ENCODE results near the gene CPXCR1.

DNA sequence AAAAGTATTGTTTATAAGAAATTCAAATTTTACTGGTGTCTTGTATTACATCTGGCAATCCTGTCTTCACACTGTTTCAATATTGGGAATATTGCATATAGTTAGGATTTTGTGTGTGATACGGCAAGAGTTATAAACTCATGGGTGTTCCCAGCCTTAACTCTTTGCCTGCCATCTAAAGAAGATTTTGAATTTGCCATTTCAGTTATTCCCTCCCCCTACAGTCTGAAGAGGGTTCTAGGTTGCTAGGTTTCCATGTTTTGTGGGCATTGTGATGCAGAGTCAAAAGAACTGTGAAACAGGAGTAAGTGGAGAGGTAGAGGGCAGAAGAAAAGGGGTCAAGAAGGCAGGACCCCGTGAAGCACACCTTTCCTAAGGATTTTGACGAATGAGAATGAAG is at the start of gene CPXCR1:
- TF ChIP-seq, protein P1, sequence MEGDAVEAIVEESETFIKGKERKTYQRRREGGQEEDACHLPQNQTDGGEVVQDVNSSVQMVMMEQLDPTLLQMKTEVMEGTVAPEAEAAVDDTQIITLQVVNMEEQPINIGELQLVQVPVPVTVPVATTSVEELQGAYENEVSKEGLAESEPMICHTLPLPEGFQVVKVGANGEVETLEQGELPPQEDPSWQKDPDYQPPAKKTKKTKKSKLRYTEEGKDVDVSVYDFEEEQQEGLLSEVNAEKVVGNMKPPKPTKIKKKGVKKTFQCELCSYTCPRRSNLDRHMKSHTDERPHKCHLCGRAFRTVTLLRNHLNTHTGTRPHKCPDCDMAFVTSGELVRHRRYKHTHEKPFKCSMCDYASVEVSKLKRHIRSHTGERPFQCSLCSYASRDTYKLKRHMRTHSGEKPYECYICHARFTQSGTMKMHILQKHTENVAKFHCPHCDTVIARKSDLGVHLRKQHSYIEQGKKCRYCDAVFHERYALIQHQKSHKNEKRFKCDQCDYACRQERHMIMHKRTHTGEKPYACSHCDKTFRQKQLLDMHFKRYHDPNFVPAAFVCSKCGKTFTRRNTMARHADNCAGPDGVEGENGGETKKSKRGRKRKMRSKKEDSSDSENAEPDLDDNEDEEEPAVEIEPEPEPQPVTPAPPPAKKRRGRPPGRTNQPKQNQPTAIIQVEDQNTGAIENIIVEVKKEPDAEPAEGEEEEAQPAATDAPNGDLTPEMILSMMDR (IDR thresholded peaks at IDR 0.05) = no peak
- TF ChIP-seq POLR2AphosphoS5 (IDR thresholded peaks at IDR 0.05) = no peak
- no peak for TF ChIP-seq POLR2A (IDR thresholded peaks at IDR 0.05)
